Thyroid gland (tissue), 4 donors: Measurements from ENCODE around the gene PIGO.

Experiments used
- POLR2A ChIP-seq, 2 donors: fragments of 450-650 bp; IDR thresholded peaks; one replicate each; pipeline ENCODE4 v1.6.1; 2017; ENCODE audit warnings: antibody characterized with exemption in 2 of 2, mild to moderate bottlenecking in 2 of 2, moderate library complexity in 1 of 2
- TF ChIP-seq, protein P1 (sequence below), 6 experiments: fragments of 200-600 bp in 3 of 6; fragments of 450-650 bp in 3 of 6; sonication (generic) in 3 of 6; IDR thresholded peaks; one replicate each; pipeline ENCODE4 v1.5.1; 2016 to 2019; ENCODE audit warnings: antibody characterized with exemption in 6 of 6, mild to moderate bottlenecking in 2 of 6, inconsistent platforms in 1 of 6, moderate library complexity in 1 of 6

DNA sequence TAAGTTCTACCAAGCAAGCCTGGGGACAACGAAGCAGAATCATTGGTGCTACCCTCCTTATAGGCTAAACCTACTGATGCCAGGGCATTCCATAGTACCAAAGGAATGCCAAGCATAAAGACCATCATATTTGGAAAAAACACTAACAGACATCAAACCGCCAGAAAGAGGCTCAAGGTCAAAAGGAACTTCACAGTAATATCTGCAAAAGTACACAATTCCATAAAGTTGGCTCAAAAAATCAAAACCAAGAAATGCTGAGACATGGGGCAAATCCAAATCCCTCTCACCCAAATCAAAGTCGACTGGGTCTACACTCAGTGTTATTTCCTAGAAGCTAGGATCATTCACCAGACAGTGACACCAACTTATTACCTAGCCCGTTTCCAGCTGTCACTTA, 27.4 kb downstream of the PIGO start:
- TF ChIP-seq, protein P1, sequence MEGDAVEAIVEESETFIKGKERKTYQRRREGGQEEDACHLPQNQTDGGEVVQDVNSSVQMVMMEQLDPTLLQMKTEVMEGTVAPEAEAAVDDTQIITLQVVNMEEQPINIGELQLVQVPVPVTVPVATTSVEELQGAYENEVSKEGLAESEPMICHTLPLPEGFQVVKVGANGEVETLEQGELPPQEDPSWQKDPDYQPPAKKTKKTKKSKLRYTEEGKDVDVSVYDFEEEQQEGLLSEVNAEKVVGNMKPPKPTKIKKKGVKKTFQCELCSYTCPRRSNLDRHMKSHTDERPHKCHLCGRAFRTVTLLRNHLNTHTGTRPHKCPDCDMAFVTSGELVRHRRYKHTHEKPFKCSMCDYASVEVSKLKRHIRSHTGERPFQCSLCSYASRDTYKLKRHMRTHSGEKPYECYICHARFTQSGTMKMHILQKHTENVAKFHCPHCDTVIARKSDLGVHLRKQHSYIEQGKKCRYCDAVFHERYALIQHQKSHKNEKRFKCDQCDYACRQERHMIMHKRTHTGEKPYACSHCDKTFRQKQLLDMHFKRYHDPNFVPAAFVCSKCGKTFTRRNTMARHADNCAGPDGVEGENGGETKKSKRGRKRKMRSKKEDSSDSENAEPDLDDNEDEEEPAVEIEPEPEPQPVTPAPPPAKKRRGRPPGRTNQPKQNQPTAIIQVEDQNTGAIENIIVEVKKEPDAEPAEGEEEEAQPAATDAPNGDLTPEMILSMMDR (IDR thresholded peaks at IDR 0.05): no peak
- TF ChIP-seq POLR2A (IDR thresholded peaks at IDR 0.05): no peak
